CD14-positive monocyte (primary cell): ENCODE data around the gene NAA25. TPM values are rescaled to one million over a fixed set of nuclear protein-coding genes. Genes with fewer than 3 reads are reported as not detected.

ENCODE experiments used
- DNase-seq, 3 donors: peaks; one replicate each; pipeline ENCODE4 v3.0.0-alpha.2; 2011 to 2022
- H2AFZ ChIP-seq: 2 replicates; pipeline ENCODE4 v1.6.0; 2012; ENCODE audit warnings: mild to moderate bottlenecking, low read depth, low read length, inconsistent platforms; ENCODE audit not compliant: insufficient read depth, poor library complexity, severe bottlenecking
- H3K27ac ChIP-seq, 2 donors: 1 replicate in 1 of 2; 2 replicates in 1 of 2; pipeline ENCODE4 v1.5.1; 2012 to 2013; ENCODE audit warnings: low read length in 2 of 2, control low read depth in 1 of 2, inconsistent platforms in 1 of 2, low read depth in 1 of 2, mild to moderate bottlenecking in 1 of 2
- H3K27me3 ChIP-seq, 2 donors: one replicate each; pipeline versions ENCODE4 v1.6.0 to v1.6.1; 2011 to 2013; ENCODE audit warnings: low read length in 2 of 2; ENCODE audit not compliant: control insufficient read depth in 2 of 2, insufficient read depth in 2 of 2
- H3K36me3 ChIP-seq, 2 donors: replicated peaks in 1 of 2; 1 replicate in 1 of 2; 2 replicates in 1 of 2; pipeline versions ENCODE4 v1.5.1 to v1.6.1; 2012 to 2013; ENCODE audit warnings: low read length in 2 of 2, control low read depth in 1 of 2, inconsistent platforms in 1 of 2, mild to moderate bottlenecking in 1 of 2; ENCODE audit not compliant: insufficient read depth in 2 of 2, control insufficient read depth in 1 of 2
- H3K4me1 ChIP-seq, 2 donors: 1 replicate in 1 of 2; 2 replicates in 1 of 2; pipeline versions ENCODE4 v1.5.1 to v1.6.1; 2012 to 2013; ENCODE audit warnings: low read length in 2 of 2, control low read depth in 1 of 2, inconsistent platforms in 1 of 2, mild to moderate bottlenecking in 1 of 2, moderate library complexity in 1 of 2; ENCODE audit not compliant: insufficient read depth in 2 of 2, control insufficient read depth in 1 of 2
- H3K4me2 ChIP-seq: replicated peaks from 2 replicates; pipeline ENCODE3; 2012; ENCODE audit warnings: low read length, moderate library complexity, mild to moderate bottlenecking; ENCODE audit not compliant: poor library complexity, severe bottlenecking; ENCODE audit errors: extremely low read depth
- H3K4me3 ChIP-seq, 3 experiments: fragments of 200-600 bp in 1 of 3; sonication (generic) in 1 of 3; replicated peaks in 1 of 3; 1 replicate in 2 of 3; 2 replicates in 1 of 3; pipeline ENCODE4 v1.5.1; 2011 to 2013; ENCODE audit warnings: low read length in 3 of 3, mild to moderate bottlenecking in 3 of 3, control low read depth in 2 of 3, low read depth in 2 of 3, inconsistent platforms in 1 of 3, moderate library complexity in 1 of 3
- H3K79me2 ChIP-seq: 2 replicates; pipeline ENCODE4 v1.6.0; 2012; ENCODE audit warnings: mild to moderate bottlenecking, control low read depth, inconsistent platforms, low read length, moderate library complexity; ENCODE audit not compliant: insufficient read depth
- H3K9ac ChIP-seq: 2 replicates; pipeline ENCODE4 v1.6.0; 2017; ENCODE audit warnings: low read length, mild to moderate bottlenecking; ENCODE audit not compliant: insufficient read depth, poor library complexity, severe bottlenecking
- H3K9me3 ChIP-seq, 2 donors: replicated peaks in 1 of 2; 1 replicate in 1 of 2; 2 replicates in 1 of 2; pipeline versions ENCODE4 v1.5.1 to v1.6.1; 2012 to 2013; ENCODE audit warnings: low read length in 2 of 2, control low read depth in 1 of 2; ENCODE audit not compliant: control insufficient read depth in 1 of 2, insufficient read depth in 1 of 2
- H4K20me1 ChIP-seq: 2 replicates; pipeline ENCODE4 v1.6.0; 2012; ENCODE audit warnings: mild to moderate bottlenecking, low read length, control low read depth, moderate library complexity; ENCODE audit not compliant: insufficient read depth
- H3K27ac Mint-ChIP-seq, 7 donors: one replicate each; pipeline ENCODE4 v1.8.0; 2020; ENCODE audit warnings: mild to moderate bottlenecking in 7 of 7, mixed read lengths in 7 of 7, moderate library complexity in 6 of 7, inconsistent platforms in 2 of 7
- H3K27me3 Mint-ChIP-seq, 3 donors: one replicate each; pipeline ENCODE4 v1.8.0; 2021 to 2022; ENCODE audit warnings: low read depth in 3 of 3, mild to moderate bottlenecking in 3 of 3, mixed read lengths in 3 of 3, moderate library complexity in 3 of 3, inconsistent platforms in 1 of 3
- H3K36me3 Mint-ChIP-seq, 2 donors: one replicate each; pipeline ENCODE4 v1.8.0; 2020; ENCODE audit warnings: mixed read lengths in 2 of 2, inconsistent platforms in 1 of 2, mild to moderate bottlenecking in 1 of 2
- H3K4me1 Mint-ChIP-seq: one replicate; pipeline ENCODE4 v1.8.0; 2020; ENCODE audit warnings: mild to moderate bottlenecking, mixed read lengths
- H3K4me3 Mint-ChIP-seq, 2 donors: one replicate each; pipeline ENCODE4 v1.8.0; 2020; ENCODE audit warnings: mild to moderate bottlenecking in 2 of 2, mixed read lengths in 2 of 2, moderate library complexity in 1 of 2
- H3K9me3 Mint-ChIP-seq, 7 donors: one replicate each; pipeline ENCODE4 v1.8.0; 2020 to 2022; ENCODE audit warnings: mixed read lengths in 7 of 7, mild to moderate bottlenecking in 6 of 7, moderate library complexity in 6 of 7, inconsistent platforms in 2 of 7
- CTCF ChIP-seq: fragments of 200-600 bp; IDR thresholded peaks from one replicate; pipeline ENCODE4 v1.8.0; 2022; ENCODE audit warnings: antibody characterized with exemption, mild to moderate bottlenecking
- WGBS: methylation state at CpG from one replicate; pipeline ENCODE4 v1.1.5; 2013; ENCODE audit warnings: missing lambda C conversion rate; ENCODE audit not compliant: insufficient coverage; 5-methylcytosine and 5-hydroxymethylcytosine counted together
- intact Hi-C, 2 donors: fragments of 100-400 bp; cut with micrococcal nuclease; formaldehyde crosslinking; loops; one replicate each; pipeline versions ENCODE4 v1.15.0 to v1.15.1; 2023
- polyA plus RNA-seq, 3 donors: library from polyadenylated mRNA; depleted of rRNA in 1 of 3; unstranded in 2 of 3; stranded (reverse) in 1 of 3; fragments of 300-500 nt in 2 of 3; fragments of >200 nt in 1 of 3; fragmentation: Illumina TruSeq in 2 of 3; gene quantifications; 1 replicate in 2 of 3; 2 replicates in 1 of 3; pipeline ENCODE4 v1.2.3, GENCODE V29; 2012 to 2021

NAA25 gene
- polyA plus RNA-seq, 3 donors: 4.3 to 7.9 (median 7.3) TPM

GRCh38 chr12:111991946-111992345 is 116.6 kb downstream of the NAA25 start:
- H3K4me3 ChIP-seq: no peak overlapping the region
- H3K4me3 Mint-ChIP-seq: no peak overlapping the region
- peaks cover 22 to 28% of the 10 kb centered on the region in 2 donors for H3K4me1 ChIP-seq
- H3K4me2 ChIP-seq: no peak overlapping the region
- H3K9me3 ChIP-seq: no peaks in the 10 kb centered on the region
- H3K9ac ChIP-seq: no peak overlapping the region
- intact Hi-C loops: no loop called here
- no peaks in the 10 kb centered on the region for H3K79me2 ChIP-seq
- H3K27ac ChIP-seq: no peak overlapping the region
- peaks cover 0 to 3% (median 0%) of the 10 kb centered on the region in 3 donors for H3K27me3 Mint-ChIP-seq
- no CpG with 5 or more reads among the region's 4 CpGs for WGBS
- H4K20me1 ChIP-seq: no peaks in the 10 kb centered on the region
- no peaks in the 10 kb centered on the region for H3K9me3 Mint-ChIP-seq
- no peak for DNase-seq
- H3K27ac Mint-ChIP-seq: no peak overlapping the region
- H3K4me1 Mint-ChIP-seq: peaks cover 33% of the 10 kb centered on the region
- H2AFZ ChIP-seq: no peak overlapping the region
- no peaks in the 10 kb centered on the region for H3K27me3 ChIP-seq
- TF ChIP-seq CTCF: no peak
- no peaks in the 10 kb centered on the region for H3K36me3 ChIP-seq
- peaks cover 3 to 7% of the 10 kb centered on the region in 2 donors for H3K36me3 Mint-ChIP-seq

- Histone ChIP-seq H3K9me3 (no peaks in the 10 kb centered on the region), H3K36me3 (no peaks in the 10 kb centered on the region), H3K79me2 (no peaks in the 10 kb centered on the region), H3K9ac (no peak overlapping the region), H4K20me1 (no peaks in the 10 kb centered on the region), H3K4me1 (peaks cover 22 to 28% of the 10 kb centered on the region in 2 donors), H3K27ac (no peak overlapping the region), H3K4me2 (no peak overlapping the region), H3K27me3 (no peaks in the 10 kb centered on the region), H2AFZ (no peak overlapping the region), H3K4me3 (no peak overlapping the region)
- Mint-ChIP-seq H3K36me3 (peaks cover 3 to 7% of the 10 kb centered on the region in 2 donors), H3K27me3 (peaks cover 0 to 3% (median 0%) of the 10 kb centered on the region in 3 donors), H3K4me3 (no peak overlapping the region), H3K4me1 (peaks cover 33% of the 10 kb centered on the region), H3K27ac (peak overlapping the region in 1 of 7 donors; percentile 45), H3K9me3 (no peaks in the 10 kb centered on the region)
- no CpG with 5 or more reads among the region's 2 CpGs for WGBS
- intact Hi-C loops: no loop called here
- no peak for DNase-seq
- no peak for TF ChIP-seq CTCF
Measured at GRCh38 chr12:111991535-111991934, 117.0 kb downstream of the NAA25 start.
